HUES6 (cell line): Measurements from ENCODE around the gene HDAC4.

Experiments used
- H3K27ac ChIP-seq: 2 replicates; pipeline ENCODE4 v1.7.0; 2013; ENCODE audit warnings: low read depth, mild to moderate bottlenecking, low read length, inconsistent platforms
- H3K27me3 ChIP-seq: 2 replicates; pipeline ENCODE4 v1.6.1; 2013; ENCODE audit warnings: low read length; ENCODE audit not compliant: control insufficient read depth, insufficient read depth
- H3K36me3 ChIP-seq: 2 replicates; pipeline ENCODE4 v1.6.1; 2013; ENCODE audit warnings: low read length; ENCODE audit not compliant: control insufficient read depth, insufficient read depth
- H3K4me1 ChIP-seq: 2 replicates; pipeline ENCODE4 v1.6.1; 2013; ENCODE audit warnings: low read length; ENCODE audit not compliant: control insufficient read depth, insufficient read depth
- H3K4me3 ChIP-seq: 2 replicates; pipeline ENCODE4 v1.5.1; 2013; ENCODE audit warnings: low read depth, low read length
- H3K9ac ChIP-seq: one replicate; pipeline ENCODE4 v1.6.1; 2013; ENCODE audit warnings: mild to moderate bottlenecking, low read length
- H3K9me3 ChIP-seq: 2 replicates; pipeline ENCODE4 v1.6.1; 2013; ENCODE audit warnings: low read depth, low read length; ENCODE audit not compliant: control insufficient read depth, insufficient read depth

The HDAC4 gene

DNA sequence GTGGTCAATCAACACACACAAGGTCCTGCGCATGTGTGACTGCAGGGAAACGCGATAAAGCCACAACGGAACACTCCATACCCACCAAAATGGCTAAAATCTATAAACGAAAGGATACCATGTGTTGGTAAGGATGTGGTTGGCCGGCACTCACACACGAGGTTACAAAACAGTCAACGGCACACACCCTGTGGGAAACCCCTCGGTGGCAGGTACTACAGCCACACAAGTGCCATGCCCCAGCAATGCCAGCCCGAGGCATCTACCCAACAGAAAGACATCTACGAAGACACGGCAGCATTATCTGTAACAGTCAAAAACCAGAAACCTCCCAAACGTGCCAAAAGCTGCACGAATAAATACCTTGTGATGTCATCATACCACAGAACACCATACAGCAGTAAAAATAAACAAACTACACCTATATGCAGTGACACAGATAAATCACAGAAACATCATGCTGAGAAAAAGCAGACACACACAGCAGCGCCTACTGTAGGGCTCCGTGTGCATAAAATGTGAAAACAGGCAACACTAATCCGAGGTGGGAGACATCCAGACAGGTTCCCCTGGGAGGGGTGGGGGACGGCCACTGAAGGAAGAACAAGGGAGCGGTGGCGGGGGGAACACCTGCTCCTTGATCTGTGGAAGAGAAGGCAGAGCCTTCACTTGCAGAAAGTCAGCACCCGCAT is 36.7 kb downstream of the HDAC4 start:
- H3K4me1 ChIP-seq, result peaks cover 13% of the 10 kb centered on the region; the same call in 1 of the 2 replicates
- no peak overlapping the region for H3K9ac ChIP-seq
- H3K9me3 ChIP-seq, result no peaks in the 10 kb centered on the region
- no peaks in the 10 kb centered on the region for H3K36me3 ChIP-seq
- H3K27ac ChIP-seq, result no peak overlapping the region
- H3K4me3 ChIP-seq, result no peak overlapping the region
- H3K27me3 ChIP-seq, result no peaks in the 10 kb centered on the region

DNA sequence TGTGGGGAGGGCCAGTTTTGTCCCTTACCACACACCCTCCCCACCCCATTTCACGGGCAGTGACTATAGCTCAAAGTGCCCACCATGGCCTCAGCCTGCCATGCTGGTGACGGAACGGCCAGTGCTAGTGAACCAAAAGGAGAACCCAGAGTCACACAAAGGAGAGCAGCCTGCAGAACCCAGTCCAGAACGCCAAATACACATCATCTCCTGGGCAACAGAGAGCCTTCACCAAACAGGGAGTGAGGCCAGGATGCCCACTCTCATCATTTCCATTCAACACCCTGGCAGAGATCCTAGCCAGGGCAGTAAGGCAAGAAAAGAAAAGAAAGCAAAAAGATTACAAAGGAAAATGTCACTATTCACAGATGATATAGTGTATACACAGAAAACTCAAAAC is 38.3 kb downstream of the HDAC4 start:
- Histone ChIP-seq H3K4me1 (peaks cover 22% of the 10 kb centered on the region), H3K9me3 (no peaks in the 10 kb centered on the region), H3K27me3 (no peaks in the 10 kb centered on the region), H3K4me3 (no peak overlapping the region), H3K27ac (no peak overlapping the region), H3K36me3 (no peaks in the 10 kb centered on the region), H3K9ac (no peak overlapping the region)

DNA sequence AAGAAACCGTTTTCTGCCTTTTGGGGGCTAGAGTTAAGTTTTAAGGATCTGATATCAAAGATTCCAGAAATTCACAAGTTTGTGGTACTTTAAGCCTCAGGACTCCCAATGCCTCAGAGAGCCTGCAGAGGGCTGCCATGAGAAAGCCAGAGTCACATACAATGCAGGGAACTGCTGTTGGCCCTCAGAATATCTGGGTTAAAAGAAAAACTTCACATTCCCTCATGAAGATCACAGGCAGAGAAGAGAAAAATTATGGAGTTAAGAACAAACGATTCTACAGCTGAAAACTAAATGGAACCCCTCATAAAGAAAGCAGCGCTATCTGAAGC is 39.5 kb downstream of the HDAC4 start:
- no peak overlapping the region for H3K9ac ChIP-seq
- no peaks in the 10 kb centered on the region for H3K36me3 ChIP-seq
- peaks cover 22% of the 10 kb centered on the region for H3K4me1 ChIP-seq
- no peaks in the 10 kb centered on the region for H3K9me3 ChIP-seq
- no peaks in the 10 kb centered on the region for H3K27me3 ChIP-seq
- H3K4me3 ChIP-seq, result no peak overlapping the region
- H3K27ac ChIP-seq, result no peak overlapping the region

DNA sequence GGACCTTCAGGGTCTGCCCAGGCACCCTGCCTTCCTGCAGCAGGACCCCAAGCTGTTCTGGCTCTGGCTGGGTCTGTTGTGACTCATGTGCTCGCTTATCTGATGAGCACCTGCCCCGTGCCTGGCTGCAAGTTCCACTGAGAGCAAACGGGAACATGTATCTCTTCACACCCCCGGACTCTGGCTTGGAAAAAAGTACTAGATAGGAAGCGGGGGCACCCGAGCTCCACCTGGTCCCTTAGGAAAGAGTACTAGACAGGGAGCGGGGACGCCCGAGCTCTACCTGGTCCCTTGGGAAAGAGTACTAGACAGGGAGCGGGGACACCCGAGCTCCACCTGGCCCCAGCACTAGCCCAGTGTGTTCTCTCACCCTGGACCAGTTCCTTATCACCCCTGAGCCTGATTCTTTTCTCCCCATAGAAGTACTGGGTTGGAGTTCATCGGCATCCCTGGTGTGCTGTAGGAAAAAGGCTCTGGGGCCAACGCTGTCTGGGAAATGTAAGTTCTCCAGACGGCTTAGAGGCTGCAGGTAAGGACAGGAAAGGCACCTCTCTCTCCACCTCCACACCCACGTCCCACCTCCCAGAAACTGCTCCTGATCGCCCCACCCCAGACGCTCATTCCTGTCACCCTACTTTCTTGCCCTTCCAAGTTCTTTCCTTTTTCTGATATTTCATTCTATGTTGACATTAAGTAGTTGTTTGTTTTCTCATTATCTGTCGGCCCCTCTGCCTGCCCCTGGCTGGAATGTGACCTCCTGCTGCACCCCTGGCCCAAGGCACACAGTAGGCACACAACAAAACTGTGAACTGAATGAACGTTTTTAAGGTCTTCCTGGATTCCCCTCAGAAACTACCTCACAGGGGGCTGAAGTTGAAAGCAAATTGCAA is 40.2 kb downstream of the HDAC4 start:
- Histone ChIP-seq H3K4me3 (no peak overlapping the region), H3K4me1 (peaks cover 22% of the 10 kb centered on the region), H3K9ac (no peak overlapping the region), H3K27ac (no peak overlapping the region), H3K27me3 (no peaks in the 10 kb centered on the region), H3K36me3 (no peaks in the 10 kb centered on the region), H3K9me3 (0 out of 2 replicates have a peak, but pooled peaks cover 1% of the 10 kb centered on the region)

DNA sequence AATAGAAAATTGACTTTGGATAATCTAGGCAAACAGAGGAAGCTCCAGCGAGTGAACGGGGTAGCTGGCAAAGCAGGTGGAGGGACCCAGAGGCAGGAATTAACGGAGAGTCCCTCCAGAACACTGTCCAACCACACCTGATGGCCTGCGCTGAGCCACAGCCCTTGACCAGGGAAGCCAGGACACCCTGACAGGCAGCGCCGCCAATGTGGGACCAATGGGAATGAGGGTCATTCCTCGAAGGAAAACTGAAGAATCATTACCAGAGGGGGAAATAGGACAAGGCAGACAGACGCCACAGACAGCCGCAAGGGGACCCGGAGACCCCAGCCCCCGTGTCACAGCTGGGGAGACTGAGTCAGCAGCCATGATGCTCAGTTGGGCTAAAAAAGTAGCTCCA is 40.8 kb downstream of the HDAC4 start:
- Histone ChIP-seq H3K9me3 (peaks cover 6% of the 10 kb centered on the region), H3K9ac (no peak overlapping the region), H3K36me3 (0 out of 2 replicates have a peak, but pooled peaks cover 3% of the 10 kb centered on the region), H3K27ac (no peak overlapping the region), H3K4me1 (peaks cover 22% of the 10 kb centered on the region), H3K27me3 (no peaks in the 10 kb centered on the region), H3K4me3 (no peak overlapping the region)

DNA sequence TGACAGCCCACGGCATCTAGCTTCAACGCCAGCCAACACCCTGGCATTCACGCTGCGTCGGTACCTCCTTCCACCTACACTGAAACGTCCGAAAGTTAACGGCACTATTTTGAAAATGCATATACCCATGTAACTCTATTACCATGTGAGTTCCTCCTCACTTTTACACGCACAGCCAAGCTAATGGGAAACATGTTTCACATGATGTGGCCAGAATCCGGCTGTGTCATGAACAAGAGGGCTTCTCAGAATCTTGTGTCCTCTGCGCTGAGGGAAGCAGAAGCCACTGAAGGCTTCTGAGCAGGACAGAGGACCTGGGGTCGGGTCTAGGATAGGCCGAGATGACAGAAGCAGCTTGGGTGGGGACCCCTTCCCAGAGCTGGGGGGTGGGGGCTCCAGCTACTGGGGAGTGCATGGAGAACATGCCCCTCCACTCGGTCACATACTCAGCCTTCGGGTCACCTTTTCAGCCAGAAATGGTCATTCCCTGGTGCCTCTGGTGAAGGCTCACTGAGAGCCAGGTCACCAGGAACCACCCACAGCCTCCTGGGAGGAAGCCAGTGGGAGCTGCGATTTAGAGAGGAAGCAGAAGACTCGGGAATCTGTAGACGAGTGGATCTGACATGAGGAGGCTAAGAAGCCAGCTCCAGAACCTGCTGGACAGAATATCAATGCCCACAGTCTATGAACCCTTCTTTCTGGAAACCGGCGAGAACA is 41.5 kb downstream of the HDAC4 start:
- Histone ChIP-seq H3K27me3 (no peaks in the 10 kb centered on the region), H3K9me3 (peaks cover 12% of the 10 kb centered on the region), H3K9ac (no peak overlapping the region), H3K4me1 (peaks cover 22% of the 10 kb centered on the region), H3K27ac (no peak overlapping the region), H3K36me3 (0 out of 2 replicates have a peak, but pooled peaks cover 3% of the 10 kb centered on the region), H3K4me3 (no peak overlapping the region)

DNA sequence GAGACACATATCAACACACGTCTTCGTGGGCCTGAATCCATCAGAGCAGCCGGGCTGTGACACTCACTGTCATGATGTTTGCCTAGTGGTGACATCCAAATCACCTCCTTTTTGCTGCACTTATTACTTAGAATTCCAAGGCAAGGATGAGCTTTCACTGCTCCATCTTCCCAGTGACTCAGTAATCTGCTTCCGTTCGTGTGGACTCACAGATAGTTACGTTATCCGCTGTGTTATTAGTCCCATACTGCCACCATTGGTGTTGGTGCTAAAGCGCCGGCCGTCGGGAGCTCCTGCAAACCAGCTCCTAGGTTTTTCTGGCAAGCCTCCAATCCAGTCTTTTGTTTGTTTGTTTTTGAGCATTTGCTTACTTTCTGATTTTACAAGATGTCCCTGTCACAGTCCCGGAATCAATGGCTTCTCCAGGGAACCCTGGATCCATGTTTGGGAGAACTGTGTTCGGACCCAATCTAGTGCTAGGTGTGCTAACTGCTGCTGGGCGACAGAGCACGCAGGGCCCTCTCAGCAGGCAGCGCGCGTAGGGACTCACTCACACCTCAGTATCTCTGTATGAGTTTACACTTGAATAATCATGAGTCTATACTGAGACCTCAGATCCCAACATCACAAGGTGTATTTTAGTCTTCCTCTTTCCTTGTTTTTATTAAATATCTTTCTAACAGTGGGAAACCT is 42.6 kb downstream of the HDAC4 start:
- H3K4me3 ChIP-seq, result no peak overlapping the region
- no peaks in the 10 kb centered on the region for H3K27me3 ChIP-seq
- H3K9me3 ChIP-seq, result peaks cover 12% of the 10 kb centered on the region
- H3K4me1 ChIP-seq, result peaks cover 22% of the 10 kb centered on the region
- no peak overlapping the region for H3K9ac ChIP-seq
- H3K27ac ChIP-seq, result no peak overlapping the region
- 0 out of 2 replicates have a peak, but pooled peaks cover 3% of the 10 kb centered on the region for H3K36me3 ChIP-seq

DNA sequence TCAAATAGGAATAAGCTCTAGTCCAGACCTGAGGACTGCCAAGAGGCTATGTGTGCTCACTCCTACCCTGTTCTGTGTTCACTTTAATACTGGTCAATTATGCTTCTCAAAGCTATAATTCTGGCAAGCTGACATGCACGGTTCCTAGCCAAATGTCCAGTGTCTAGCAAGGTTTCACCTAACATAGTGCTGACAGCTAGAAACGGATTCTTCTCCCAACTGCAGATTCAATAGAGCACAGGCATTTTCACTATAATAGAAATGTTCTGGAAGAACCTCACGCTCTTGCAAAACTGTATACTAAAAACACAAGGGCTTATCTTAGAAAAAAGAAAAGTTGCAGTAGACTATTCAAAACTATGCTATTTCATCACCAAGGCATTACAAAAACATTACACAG is 45.1 kb downstream of the HDAC4 start:
- H3K9ac ChIP-seq, result no peak overlapping the region
- H3K9me3 ChIP-seq, result peaks cover 12% of the 10 kb centered on the region
- no peak overlapping the region for H3K27ac ChIP-seq
- H3K4me1 ChIP-seq, result peaks cover 11% of the 10 kb centered on the region
- H3K4me3 ChIP-seq, result no peak overlapping the region
- H3K27me3 ChIP-seq, result no peaks in the 10 kb centered on the region
- H3K36me3 ChIP-seq, result peaks cover 23% of the 10 kb centered on the region

DNA sequence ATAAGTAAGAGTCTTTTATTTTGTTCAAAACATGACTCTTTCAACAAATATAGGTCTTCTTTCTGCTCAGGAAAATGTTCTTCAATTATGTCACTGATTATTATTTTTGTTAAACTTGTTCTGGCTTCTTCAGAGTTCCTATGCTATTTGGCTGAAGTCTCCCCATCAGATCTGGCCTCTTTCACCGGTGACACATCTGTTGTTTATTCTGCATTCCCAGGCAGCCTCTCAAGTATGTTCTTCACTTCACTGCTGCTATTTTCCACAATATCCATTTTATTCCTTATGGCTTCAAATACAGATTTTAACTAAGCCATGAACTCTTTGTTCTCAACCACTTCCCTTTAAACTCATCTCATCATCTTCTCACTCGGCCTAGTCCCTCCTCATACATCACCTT is 45.7 kb downstream of the HDAC4 start:
- H3K27ac ChIP-seq, result no peak overlapping the region
- no peaks in the 10 kb centered on the region for H3K27me3 ChIP-seq
- peaks cover 12% of the 10 kb centered on the region for H3K9me3 ChIP-seq
- H3K9ac ChIP-seq, result no peak overlapping the region
- peaks cover 24% of the 10 kb centered on the region for H3K36me3 ChIP-seq
- peaks cover 9% of the 10 kb centered on the region; the same call in 1 of the 2 replicates for H3K4me1 ChIP-seq
- no peak overlapping the region for H3K4me3 ChIP-seq

DNA sequence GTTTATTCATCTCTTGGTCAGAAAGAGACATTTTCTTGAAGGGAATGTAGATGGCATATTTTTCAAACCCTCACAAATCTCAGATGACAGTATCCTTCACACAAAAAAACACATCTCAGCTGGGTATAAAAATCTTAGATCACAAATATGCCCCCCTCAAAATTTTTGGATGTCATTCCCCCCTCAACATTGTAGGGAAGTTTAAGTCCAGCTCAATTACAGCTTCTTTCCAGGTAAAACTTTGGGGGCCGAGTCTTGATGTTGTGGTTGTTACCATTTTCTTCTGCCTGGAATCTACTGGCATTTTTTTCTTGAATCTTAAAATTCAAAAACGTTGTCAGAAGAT is 46.1 kb downstream of the HDAC4 start:
- H3K9me3 ChIP-seq, result peaks cover 12% of the 10 kb centered on the region
- peaks cover 9% of the 10 kb centered on the region; the same call in 1 of the 2 replicates for H3K4me1 ChIP-seq
- H3K9ac ChIP-seq, result no peak overlapping the region
- peaks cover 25% of the 10 kb centered on the region for H3K36me3 ChIP-seq
- no peaks in the 10 kb centered on the region for H3K27me3 ChIP-seq
- H3K4me3 ChIP-seq, result no peak overlapping the region
- no peak overlapping the region for H3K27ac ChIP-seq
